Memory B cell (primary cell): Measurements from ENCODE around the gene ACSM4.

Experiments used
- ATAC-seq: fragments of 150-1000 bp; cut with Tn5 transposase; 2 replicates; pipeline ENCODE4 v1.10.0; 2021; ENCODE audit warnings: low read depth, mild to moderate bottlenecking, moderate library complexity
- DNase-seq, 2 donors: peaks; one replicate each; pipeline ENCODE4 v3.0.0; 2022; ENCODE audit warnings: low spot score in 2 of 2
- H3K27ac Mint-ChIP-seq: one replicate; pipeline ENCODE4 v1.8.0; 2022; ENCODE audit warnings: mild to moderate bottlenecking, moderate library complexity, mixed read lengths
- H3K27me3 Mint-ChIP-seq: one replicate; pipeline ENCODE4 v1.8.0; 2022; ENCODE audit warnings: mixed read lengths
- H3K36me3 Mint-ChIP-seq: one replicate; pipeline ENCODE4 v1.8.0; 2022; ENCODE audit warnings: mild to moderate bottlenecking, mixed read lengths
- H3K4me1 Mint-ChIP-seq: one replicate; pipeline ENCODE4 v1.8.0; 2022; ENCODE audit warnings: mixed read lengths
- H3K4me3 Mint-ChIP-seq: one replicate; pipeline ENCODE4 v1.8.0; 2022; ENCODE audit warnings: mild to moderate bottlenecking, moderate library complexity, mixed read lengths
- H3K9me3 Mint-ChIP-seq: one replicate; pipeline ENCODE4 v1.8.0; 2022; ENCODE audit warnings: mixed read lengths

Gene ACSM4

GRCh38 chr12:7354529-7354928 is 50.7 kb downstream of the ACSM4 start:
- ATAC-seq (no peak), DNase-seq (no peak)
- no peak overlapping the region for H3K4me3 Mint-ChIP-seq
- H3K27ac Mint-ChIP-seq: no peak overlapping the region
- no peaks in the 10 kb centered on the region for H3K36me3 Mint-ChIP-seq
- H3K27me3 Mint-ChIP-seq: peaks cover 5% of the 10 kb centered on the region
- no peaks in the 10 kb centered on the region for H3K9me3 Mint-ChIP-seq
- no peaks in the 10 kb centered on the region for H3K4me1 Mint-ChIP-seq

DNA sequence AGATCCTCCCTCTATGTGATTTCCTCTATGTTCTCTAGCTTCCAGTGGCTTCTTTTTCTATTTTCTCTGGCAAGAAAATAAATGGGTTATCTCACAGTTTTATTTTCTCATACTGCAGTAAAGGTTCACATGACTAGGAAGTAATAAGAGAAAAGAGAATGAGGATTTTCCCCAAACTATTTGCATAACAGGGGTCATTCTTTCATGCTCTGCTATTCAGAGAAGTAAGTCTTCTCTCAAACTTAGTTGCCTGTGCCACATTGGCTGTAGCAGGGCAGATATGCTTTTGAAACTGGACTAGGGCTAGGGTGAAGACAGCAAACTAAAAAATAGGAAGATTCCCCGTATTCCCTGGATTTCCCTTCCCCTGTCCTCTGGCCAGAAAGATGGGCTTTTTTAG is 57.4 kb downstream of the ACSM4 start:
- peaks cover 1% of the 10 kb centered on the region for H3K27me3 Mint-ChIP-seq
- no peaks in the 10 kb centered on the region for H3K4me1 Mint-ChIP-seq
- no peak overlapping the region for H3K4me3 Mint-ChIP-seq
- peaks cover 1% of the 10 kb centered on the region for H3K9me3 Mint-ChIP-seq
- H3K36me3 Mint-ChIP-seq: no peaks in the 10 kb centered on the region
- ATAC-seq (no peak), DNase-seq (no peak)
- no peak overlapping the region for H3K27ac Mint-ChIP-seq

- no peaks in the 10 kb centered on the region for H3K36me3 Mint-ChIP-seq
- no peak overlapping the region for H3K27ac Mint-ChIP-seq
- no peak for ATAC-seq
- H3K4me1 Mint-ChIP-seq: no peaks in the 10 kb centered on the region
- DNase-seq: no peak
- no peak overlapping the region for H3K4me3 Mint-ChIP-seq
- no peaks in the 10 kb centered on the region for H3K27me3 Mint-ChIP-seq
- peaks cover 1% of the 10 kb centered on the region for H3K9me3 Mint-ChIP-seq
These were observed 58.9 kb downstream of the ACSM4 start for GRCh38 chr12:7362734-7363133.

DNA sequence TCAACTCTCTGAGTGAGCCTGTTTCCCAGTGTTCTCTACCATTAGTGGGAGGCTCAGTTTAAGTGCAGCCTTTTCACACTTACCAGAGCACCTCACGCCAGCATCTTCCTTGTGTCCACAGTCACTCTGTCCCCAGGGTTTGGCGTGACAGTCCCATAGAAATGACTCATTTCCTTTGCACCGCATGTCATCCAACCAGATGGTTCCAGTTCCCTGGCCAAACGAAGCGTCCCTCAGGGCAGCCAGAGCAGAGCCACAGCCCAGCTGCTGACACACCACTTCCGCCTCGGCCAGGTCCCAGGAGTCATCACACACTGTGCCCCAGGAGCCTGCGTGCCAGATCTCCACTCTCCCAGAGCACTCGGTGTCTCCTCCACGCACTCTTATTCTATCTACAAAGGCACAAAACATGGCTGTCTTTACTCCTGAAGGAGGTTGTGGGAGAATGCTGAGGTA is 65.4 kb downstream of the ACSM4 start:
- Mint-ChIP-seq H3K27me3 (peaks cover 4% of the 10 kb centered on the region), H3K27ac (no peak overlapping the region), H3K4me3 (no peak overlapping the region), H3K4me1 (no peaks in the 10 kb centered on the region), H3K36me3 (no peaks in the 10 kb centered on the region), H3K9me3 (peaks cover 4% of the 10 kb centered on the region)
- no peak for DNase-seq
- ATAC-seq: no peak

- Mint-ChIP-seq H3K4me1 (no peaks in the 10 kb centered on the region), H3K4me3 (no peak overlapping the region)
These were observed 69.4 kb downstream of the ACSM4 start for GRCh38 chr12:7373226-7373625.

DNA sequence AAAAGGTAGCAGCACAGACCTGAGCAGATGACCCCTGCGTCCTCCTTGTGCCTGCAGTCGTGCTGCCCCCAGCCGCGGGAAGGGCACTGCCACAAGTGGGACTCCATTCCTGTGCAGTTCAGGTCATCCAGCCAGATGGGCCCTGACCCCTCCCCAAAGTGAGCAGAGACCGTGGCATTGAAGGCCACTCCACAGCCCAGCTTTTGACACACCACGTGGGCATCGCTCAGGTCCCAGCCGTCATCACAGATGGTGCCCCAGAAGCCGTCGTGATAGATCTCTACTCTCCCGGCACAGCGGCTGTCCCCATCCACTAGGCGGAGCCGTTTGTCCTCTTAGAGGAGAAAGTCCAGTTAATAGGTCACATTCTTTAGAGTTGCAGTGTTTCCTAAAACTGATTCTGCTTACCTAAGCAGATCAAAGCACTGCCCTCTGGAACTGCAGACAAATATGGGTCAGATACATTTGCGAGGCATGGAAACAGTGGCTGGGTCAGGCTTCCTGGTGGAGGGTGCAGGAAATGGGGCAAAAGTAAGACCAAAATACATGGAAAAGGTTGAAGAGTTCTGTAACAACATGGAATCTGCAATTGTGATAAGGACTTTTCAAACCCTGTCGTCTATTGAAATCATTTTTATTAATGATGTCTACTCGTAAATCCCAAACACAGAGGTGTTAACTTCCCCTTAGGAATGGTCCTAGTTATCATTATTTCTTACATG is 70.7 kb downstream of the ACSM4 start:
- DNase-seq (no peak), ATAC-seq (no peak)
- Mint-ChIP-seq H3K4me1 (no peaks in the 10 kb centered on the region), H3K4me3 (no peak overlapping the region), H3K27me3 (peaks cover 10% of the 10 kb centered on the region), H3K9me3 (peaks cover 4% of the 10 kb centered on the region), H3K27ac (no peak overlapping the region), H3K36me3 (no peaks in the 10 kb centered on the region)

More at GRCh38 chr12:7373226-7373625, 69.4 kb downstream of the ACSM4 start:
- H3K9me3 Mint-ChIP-seq: peaks cover 4% of the 10 kb centered on the region
- H3K36me3 Mint-ChIP-seq: no peaks in the 10 kb centered on the region
- DNase-seq: no peak
- H3K27me3 Mint-ChIP-seq: peaks cover 8% of the 10 kb centered on the region
- no peak for ATAC-seq
- H3K27ac Mint-ChIP-seq: no peak overlapping the region

DNA sequence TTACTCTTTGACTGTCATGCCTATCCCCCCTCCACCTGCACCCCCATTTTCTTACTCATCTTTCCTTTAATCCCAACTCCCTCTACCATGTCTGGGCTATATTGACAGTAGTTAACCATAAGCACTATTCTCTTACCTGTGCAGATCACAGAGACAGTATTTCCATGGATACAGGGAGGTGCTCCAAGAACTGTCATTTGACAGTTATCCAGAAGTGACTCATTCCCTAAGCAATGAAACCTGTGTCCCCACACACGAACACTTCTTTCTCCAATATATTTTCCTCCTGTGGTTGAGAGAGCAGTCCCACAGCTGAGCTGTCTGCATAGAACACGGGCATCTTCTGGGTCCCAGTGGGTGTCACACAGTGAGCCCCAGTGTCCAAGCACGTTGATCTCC is 71.3 kb downstream of the ACSM4 start:
- no peak for ATAC-seq
- Mint-ChIP-seq H3K4me3 (no peak overlapping the region), H3K36me3 (no peaks in the 10 kb centered on the region), H3K27me3 (peaks cover 7% of the 10 kb centered on the region), H3K4me1 (no peaks in the 10 kb centered on the region), H3K27ac (no peak overlapping the region), H3K9me3 (peaks cover 4% of the 10 kb centered on the region)
- DNase-seq: no peak

DNA sequence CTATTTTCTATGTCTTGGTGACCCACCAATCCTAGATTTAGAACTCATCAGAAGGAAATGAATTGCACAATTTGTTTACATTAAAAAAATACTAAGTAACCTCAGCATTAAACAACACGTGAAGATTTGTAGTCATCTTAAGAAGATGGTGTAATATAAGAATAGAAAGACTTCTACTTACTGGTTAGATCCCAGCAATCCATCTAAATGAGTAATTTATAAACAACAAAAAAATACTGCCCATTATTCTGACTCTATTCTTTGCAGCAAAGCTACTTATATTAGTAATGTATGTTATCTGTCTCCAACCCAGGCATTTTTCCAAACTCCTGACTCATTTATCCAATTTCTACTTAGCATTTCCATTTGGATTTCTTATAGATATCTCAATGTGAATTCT is 72.3 kb downstream of the ACSM4 start:
- Mint-ChIP-seq H3K27ac (no peak overlapping the region), H3K27me3 (peaks cover 9% of the 10 kb centered on the region), H3K4me1 (no peaks in the 10 kb centered on the region), H3K4me3 (no peak overlapping the region), H3K9me3 (no peaks in the 10 kb centered on the region), H3K36me3 (no peaks in the 10 kb centered on the region)
- DNase-seq (no peak), ATAC-seq (no peak)
